Epithelial cell of esophagus (primary cell): ENCODE measurements around the gene FBXO47.
"Not testable (repeated sequence)": the region's sequence is repeated elsewhere in the genome, so short reads cannot be mapped to it uniquely, and the experiment has no call there.

ENCODE experiments used
- DNase-seq: peaks from one replicate; pipeline ENCODE4 v3.0.0; 2010; ENCODE audit warnings: low read depth
- H3K4me3 ChIP-seq: 2 replicates; pipeline ENCODE4 v1.5.1; 2011; ENCODE audit warnings: mild to moderate bottlenecking, low read length, control low read depth
- TF ChIP-seq, protein P1 (sequence below): IDR thresholded peaks from 2 replicates; pipeline ENCODE4 v1.5.1; 2011; ENCODE audit warnings: low read depth, mild to moderate bottlenecking, low read length, control low read depth, inconsistent platforms; ENCODE audit not compliant: insufficient read depth; ENCODE audit errors: missing control alignments

Gene FBXO47

GRCh38 chr17:38915639-38915995 lies 51.6 kb downstream of the FBXO47 start:
- DNase-seq = no peak
- TF ChIP-seq, protein P1, sequence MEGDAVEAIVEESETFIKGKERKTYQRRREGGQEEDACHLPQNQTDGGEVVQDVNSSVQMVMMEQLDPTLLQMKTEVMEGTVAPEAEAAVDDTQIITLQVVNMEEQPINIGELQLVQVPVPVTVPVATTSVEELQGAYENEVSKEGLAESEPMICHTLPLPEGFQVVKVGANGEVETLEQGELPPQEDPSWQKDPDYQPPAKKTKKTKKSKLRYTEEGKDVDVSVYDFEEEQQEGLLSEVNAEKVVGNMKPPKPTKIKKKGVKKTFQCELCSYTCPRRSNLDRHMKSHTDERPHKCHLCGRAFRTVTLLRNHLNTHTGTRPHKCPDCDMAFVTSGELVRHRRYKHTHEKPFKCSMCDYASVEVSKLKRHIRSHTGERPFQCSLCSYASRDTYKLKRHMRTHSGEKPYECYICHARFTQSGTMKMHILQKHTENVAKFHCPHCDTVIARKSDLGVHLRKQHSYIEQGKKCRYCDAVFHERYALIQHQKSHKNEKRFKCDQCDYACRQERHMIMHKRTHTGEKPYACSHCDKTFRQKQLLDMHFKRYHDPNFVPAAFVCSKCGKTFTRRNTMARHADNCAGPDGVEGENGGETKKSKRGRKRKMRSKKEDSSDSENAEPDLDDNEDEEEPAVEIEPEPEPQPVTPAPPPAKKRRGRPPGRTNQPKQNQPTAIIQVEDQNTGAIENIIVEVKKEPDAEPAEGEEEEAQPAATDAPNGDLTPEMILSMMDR = no peak

GRCh38 chr17:38914741-38915638 lies 52.2 kb downstream of the FBXO47 start:
- TF ChIP-seq, protein P1 = no peak
- H3K4me3 ChIP-seq = no peak overlapping the region
- no peak for DNase-seq

More at GRCh38 chr17:38915639-38915995, 51.6 kb downstream of the FBXO47 start:
- no peak overlapping the region for H3K4me3 ChIP-seq

DNA sequence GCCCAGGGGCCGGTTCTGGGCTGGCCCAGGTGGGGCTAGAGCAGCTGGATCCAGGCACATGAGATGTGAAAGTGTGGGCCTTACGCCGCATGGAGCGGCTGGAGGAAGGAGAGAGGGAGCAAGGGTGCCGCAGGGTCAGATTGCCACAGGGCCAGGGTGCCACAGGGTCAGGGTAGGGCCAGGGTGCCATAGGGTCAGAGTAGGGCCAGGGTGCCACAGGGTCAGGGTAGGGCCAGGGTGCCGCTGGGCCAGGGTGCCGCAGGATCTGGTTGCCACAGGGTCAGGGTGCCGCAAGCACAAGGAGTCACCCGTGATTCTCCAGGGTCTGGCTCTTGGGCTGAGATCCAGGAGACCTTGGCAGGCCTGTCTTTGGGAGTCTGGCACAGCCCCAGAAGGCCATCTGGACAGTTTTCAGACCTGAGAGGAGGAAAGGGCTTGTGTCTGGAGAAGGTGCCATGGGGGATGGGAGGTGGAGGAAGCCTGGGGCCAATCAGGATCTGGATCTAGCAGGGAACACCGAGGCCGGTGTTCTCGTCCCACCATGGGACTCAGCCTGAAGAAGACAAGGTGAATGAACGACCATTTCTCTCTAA lies 54.9 kb downstream of the FBXO47 start:
- H3K4me3 ChIP-seq = no peak overlapping the region
- TF ChIP-seq, protein P1 = no peak
- DNase-seq = no peak

- H3K4me3 ChIP-seq, DNase-seq: not testable (repeated sequence)
These were observed 55.5 kb downstream of the FBXO47 start for GRCh38 chr17:38911731-38912081.

GRCh38 chr17:38911081-38911730 lies 56.0 kb downstream of the FBXO47 start:
- H3K4me3 ChIP-seq = no peak overlapping the region
- DNase-seq = no peak
- TF ChIP-seq, protein P1 = no peak

DNA sequence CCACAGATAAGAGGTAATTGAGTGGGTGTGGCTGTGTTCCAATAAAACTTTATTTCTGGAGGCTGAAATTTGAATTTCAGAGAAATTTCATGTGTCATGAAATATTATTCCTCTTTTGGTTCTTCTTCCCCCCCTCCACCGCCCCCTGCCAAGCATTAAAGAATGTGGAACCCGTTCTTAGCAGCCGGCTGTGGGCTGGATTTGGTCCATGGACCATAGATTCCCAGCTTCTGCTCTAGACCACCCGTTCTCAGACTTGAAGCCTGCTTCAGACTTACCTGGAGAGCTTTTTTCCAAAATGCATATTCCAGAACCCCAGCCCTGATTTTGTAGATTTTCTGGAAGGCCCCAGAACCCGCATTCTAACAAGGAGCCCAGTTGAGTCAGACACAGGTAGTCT lies 56.9 kb downstream of the FBXO47 start:
- no peak for DNase-seq
- no peak overlapping the region for H3K4me3 ChIP-seq
- TF ChIP-seq, protein P1 = no peak

DNA sequence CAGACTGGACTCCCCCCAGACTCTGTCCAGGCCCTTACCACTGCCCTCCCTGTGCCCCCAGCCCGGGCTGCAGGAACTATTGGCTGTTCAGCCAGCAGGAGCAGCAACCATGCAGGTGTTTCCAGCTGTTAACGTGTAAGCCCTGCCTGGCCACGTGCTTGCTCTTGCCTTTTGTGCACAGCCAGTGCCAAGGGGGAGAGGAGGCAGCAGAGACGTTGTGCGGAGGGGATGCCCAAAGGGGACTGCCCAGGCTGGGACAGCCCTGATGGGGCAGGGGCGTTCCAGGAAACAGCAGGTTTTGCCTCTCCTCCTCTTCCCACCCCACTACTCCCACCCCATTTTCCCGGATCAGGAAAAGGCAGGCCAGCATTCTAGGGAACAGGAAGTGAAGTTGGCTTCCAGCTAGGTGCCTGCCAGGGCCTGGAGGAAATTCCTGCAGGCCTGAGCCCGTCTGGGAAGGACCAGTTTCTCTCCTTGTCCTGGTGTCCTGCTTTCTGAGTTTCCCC lies 58.5 kb downstream of the FBXO47 start:
- TF ChIP-seq, protein P1 = no peak
- peak; percentile 78 for DNase-seq
- no peak overlapping the region for H3K4me3 ChIP-seq
